Heart left ventricle (tissue), 13 donors: ENCODE results near the gene ZSWIM8.

ENCODE experiments used
- POLR2A ChIP-seq, 2 donors: fragments of 450-650 bp; IDR thresholded peaks; one replicate each; pipeline ENCODE4 v1.6.1; 2017; ENCODE audit warnings: antibody characterized with exemption in 2 of 2, mild to moderate bottlenecking in 2 of 2, moderate library complexity in 2 of 2
- TF ChIP-seq, protein P1 (sequence below), 12 donors: fragments of 200-600 bp; sonication (generic) in 4 of 12; IDR thresholded peaks; one replicate each; pipeline versions ENCODE4 v1.5.0 to v1.8.0; 2018 to 2022; ENCODE audit warnings: antibody characterized with exemption in 12 of 12, mild to moderate bottlenecking in 5 of 12
- donor health status: ischemic (EF 13 %, LVEDD 7.1; RV severe dilation, severe dysfunction).
- donor health status: DM: no; HTN: yes; CAD: no.
- donor health status: DM: no; HTN: no; CAD: no.
- donor health status: ischemic (EF 25% LVEDD 6.9; RV normal size, moderate dysfunction).
- donor health status: ischemic (EF 25% LVEDD 5.7; RV mildly dilated, moderate dysfunction).
- donor health status: ischemic (EF 35%, LVEDD 5.7; RV mildly dilated, moderate dysfunction).
- donor health status: nonischemic (EF 11% LVEDD 7.7; RV severe dilation, severe dysfunction).
- donor health status: DM: yes; HTN: yes; CAD: no.
- donor health status: PGD.
- donor health status: ischemic (EF 29% LVEDD 5.4; RV normal size, mild dysfunction).
- donor health status: nonischemic (EF 23%, LVEDD 6.1; RV moderate dilation, normal function).

DNA sequence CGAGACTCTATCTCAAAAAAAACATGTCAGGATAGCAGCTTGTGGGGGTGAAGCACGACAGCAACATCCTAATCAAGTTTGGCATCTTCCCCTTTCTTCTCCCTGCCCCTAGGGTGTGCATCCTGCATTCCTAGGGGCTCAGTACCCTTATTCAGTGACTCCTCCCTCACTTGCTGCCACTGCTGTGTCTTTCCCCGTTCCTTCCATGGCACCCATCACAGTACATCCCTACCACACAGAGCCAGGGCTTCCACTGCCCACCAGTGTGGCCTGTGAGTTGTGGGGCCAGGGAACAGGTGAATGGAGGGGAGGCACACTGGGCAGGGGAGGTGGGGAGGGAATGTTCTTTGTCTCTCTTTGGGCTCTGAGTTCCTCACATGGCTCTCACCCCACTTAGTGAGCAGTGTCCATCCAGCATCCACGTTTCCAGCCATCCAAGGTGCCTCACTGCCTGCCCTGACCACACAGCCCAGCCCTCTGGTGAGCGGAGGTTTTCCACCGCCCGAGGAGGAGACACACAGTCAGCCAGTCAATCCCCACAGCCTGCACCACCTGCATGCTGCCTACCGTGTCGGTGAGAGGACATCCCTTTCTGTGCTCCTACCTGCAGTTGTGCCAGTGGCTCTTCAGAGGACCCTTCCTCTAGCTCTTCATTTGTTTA, 14.6 kb downstream of the ZSWIM8 start:
- TF ChIP-seq, protein P1, sequence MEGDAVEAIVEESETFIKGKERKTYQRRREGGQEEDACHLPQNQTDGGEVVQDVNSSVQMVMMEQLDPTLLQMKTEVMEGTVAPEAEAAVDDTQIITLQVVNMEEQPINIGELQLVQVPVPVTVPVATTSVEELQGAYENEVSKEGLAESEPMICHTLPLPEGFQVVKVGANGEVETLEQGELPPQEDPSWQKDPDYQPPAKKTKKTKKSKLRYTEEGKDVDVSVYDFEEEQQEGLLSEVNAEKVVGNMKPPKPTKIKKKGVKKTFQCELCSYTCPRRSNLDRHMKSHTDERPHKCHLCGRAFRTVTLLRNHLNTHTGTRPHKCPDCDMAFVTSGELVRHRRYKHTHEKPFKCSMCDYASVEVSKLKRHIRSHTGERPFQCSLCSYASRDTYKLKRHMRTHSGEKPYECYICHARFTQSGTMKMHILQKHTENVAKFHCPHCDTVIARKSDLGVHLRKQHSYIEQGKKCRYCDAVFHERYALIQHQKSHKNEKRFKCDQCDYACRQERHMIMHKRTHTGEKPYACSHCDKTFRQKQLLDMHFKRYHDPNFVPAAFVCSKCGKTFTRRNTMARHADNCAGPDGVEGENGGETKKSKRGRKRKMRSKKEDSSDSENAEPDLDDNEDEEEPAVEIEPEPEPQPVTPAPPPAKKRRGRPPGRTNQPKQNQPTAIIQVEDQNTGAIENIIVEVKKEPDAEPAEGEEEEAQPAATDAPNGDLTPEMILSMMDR (IDR thresholded peaks at IDR 0.05) = no peak
- TF ChIP-seq POLR2A (IDR thresholded peaks at IDR 0.05) = no peak
